ENCODE results near the gene SFSWAP.

SFSWAP gene

GRCh38 chr12:131841547-131841946 is 130.7 kb downstream of the SFSWAP start:
- DNase-seq: no peak

- DNase-seq: no peak
Measured at GRCh38 chr12:131842169-131842568, 131.3 kb downstream of the SFSWAP start.

- no peak for DNase-seq
Measured at GRCh38 chr12:131843527-131843926, 132.6 kb downstream of the SFSWAP start.

- no peak for DNase-seq
Measured at GRCh38 chr12:131844140-131844539, 133.2 kb downstream of the SFSWAP start.

- no peak for DNase-seq
Measured at GRCh38 chr12:131844656-131845055, 133.8 kb downstream of the SFSWAP start.

GRCh38 chr12:131845121-131845520 is 134.2 kb downstream of the SFSWAP start:
- no peak for DNase-seq

GRCh38 chr12:131847456-131847855 is 136.6 kb downstream of the SFSWAP start:
- DNase-seq: no peak

GRCh38 chr12:131848753-131849152 is 137.9 kb downstream of the SFSWAP start:
- DNase-seq: no peak

Measured in NCI-H2171 (cell line).